Mammary epithelial cell (primary cell): Measurements from ENCODE around the gene KRT85.
A peak's percentile ranks its signal among the peaks of the same experiment; 100 is the strongest.

Source experiments
- CTCF ChIP-seq, 2 donors: IDR thresholded peaks in 1 of 2; conservative IDR thresholded peaks in 1 of 2; 2 replicates each; pipeline ENCODE4 v1.5.1; 2011 to 2012; ENCODE audit warnings: inconsistent platforms in 2 of 2, low read length in 2 of 2, mild to moderate bottlenecking in 2 of 2, control low read depth in 1 of 2, low read depth in 1 of 2; ENCODE audit not compliant: insufficient read depth in 1 of 2; ENCODE audit errors: extremely low read depth in 1 of 2
- EZH2 ChIP-seq: IDR thresholded peaks from 2 replicates; pipeline ENCODE4 v1.6.1; 2012; ENCODE audit warnings: low read length, inconsistent platforms, borderline replicate concordance

GRCh38 chr12:52390739-52391617, 23.7 kb upstream of the KRT85 start:
- TF ChIP-seq EZH2 (no peak), CTCF (conservative IDR thresholded peaks at IDR 0.05 in 1 of 2, IDR thresholded peaks at IDR 0.05 in 1 of 2; ENCODE audit: extremely low read depth in 1 of 2, insufficient read depth in 1 of 2, low read depth in 1 of 2, low read length in 2 of 2) (peak; percentile 89 to 90)
